Brain microvascular endothelial cell (primary cell): ENCODE measurements around the gene MAP3K12.

Experiments used
- DNase-seq: peaks from one replicate; pipeline ENCODE4 v3.0.0-alpha.2; 2020
- H3K27ac ChIP-seq: fragments of 250-450 bp; sonication (Bioruptor Pico); 2 replicates; pipeline ENCODE4 v1.5.1; 2020; ENCODE audit warnings: mild to moderate bottlenecking, moderate library complexity
- H3K27me3 ChIP-seq: fragments of 250-450 bp; sonication (Bioruptor Pico); replicated peaks from 2 replicates; pipeline ENCODE4 v1.5.1; 2020; ENCODE audit warnings: mild to moderate bottlenecking
- H3K36me3 ChIP-seq: fragments of 250-450 bp; sonication (Bioruptor Pico); replicated peaks from 2 replicates; pipeline ENCODE4 v1.5.1; 2020; ENCODE audit warnings: mild to moderate bottlenecking
- H3K4me3 ChIP-seq: 2 replicates; pipeline ENCODE4 v1.5.1; 2011; ENCODE audit warnings: low read depth, mild to moderate bottlenecking, control low read depth, low read length, moderate library complexity
- in situ Hi-C: cut with HindIII; loops from 2 replicates; pipeline ENCODE4 v1.10.0; 2017; ENCODE audit warnings: low sequenced_read_pairs, low pct_ligation_motif_present
- TF ChIP-seq, protein P1 (sequence below): IDR thresholded peaks from 2 replicates; pipeline ENCODE4 v1.5.1; 2011; ENCODE audit warnings: low read depth, mild to moderate bottlenecking, moderate library complexity, low read length, control low read depth, inconsistent platforms; ENCODE audit errors: missing control alignments

The MAP3K12 gene

DNA sequence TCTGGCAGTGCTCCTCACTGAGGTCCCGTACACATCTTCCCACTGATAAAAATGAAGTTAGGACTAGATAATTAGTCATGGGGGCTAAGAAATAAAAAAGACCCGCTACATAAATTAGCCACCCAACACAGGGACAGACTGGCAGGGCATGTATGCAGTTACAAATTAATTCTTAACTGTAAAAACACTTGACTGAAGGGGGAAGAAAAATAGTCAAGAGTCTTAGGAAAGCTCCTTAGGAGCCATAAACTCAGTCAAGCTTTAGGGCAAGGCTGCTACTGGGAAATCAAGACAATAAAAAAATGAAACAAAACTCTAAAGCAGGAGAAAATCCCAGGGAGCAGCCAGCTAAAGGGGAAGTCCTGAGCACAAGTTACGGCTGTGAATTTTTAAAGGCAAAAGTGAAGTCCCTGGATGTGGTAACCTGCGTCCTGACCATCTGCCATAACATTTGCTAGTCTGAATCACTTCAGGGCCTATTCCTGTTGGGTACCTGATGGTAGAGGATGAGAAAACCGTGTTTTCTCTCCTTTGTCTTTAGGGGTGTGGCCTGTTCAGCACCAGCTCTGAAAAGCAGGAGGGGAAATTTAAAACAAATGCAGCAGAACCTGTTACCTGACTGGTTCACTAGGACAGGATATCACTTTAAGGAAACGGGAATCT, 15.5 kb upstream of the MAP3K12 start:
- TF ChIP-seq, protein P1, sequence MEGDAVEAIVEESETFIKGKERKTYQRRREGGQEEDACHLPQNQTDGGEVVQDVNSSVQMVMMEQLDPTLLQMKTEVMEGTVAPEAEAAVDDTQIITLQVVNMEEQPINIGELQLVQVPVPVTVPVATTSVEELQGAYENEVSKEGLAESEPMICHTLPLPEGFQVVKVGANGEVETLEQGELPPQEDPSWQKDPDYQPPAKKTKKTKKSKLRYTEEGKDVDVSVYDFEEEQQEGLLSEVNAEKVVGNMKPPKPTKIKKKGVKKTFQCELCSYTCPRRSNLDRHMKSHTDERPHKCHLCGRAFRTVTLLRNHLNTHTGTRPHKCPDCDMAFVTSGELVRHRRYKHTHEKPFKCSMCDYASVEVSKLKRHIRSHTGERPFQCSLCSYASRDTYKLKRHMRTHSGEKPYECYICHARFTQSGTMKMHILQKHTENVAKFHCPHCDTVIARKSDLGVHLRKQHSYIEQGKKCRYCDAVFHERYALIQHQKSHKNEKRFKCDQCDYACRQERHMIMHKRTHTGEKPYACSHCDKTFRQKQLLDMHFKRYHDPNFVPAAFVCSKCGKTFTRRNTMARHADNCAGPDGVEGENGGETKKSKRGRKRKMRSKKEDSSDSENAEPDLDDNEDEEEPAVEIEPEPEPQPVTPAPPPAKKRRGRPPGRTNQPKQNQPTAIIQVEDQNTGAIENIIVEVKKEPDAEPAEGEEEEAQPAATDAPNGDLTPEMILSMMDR = no peak
- Histone ChIP-seq H3K4me3 (no peak overlapping the region), H3K36me3 (peaks cover 76% of the 10 kb centered on the region), H3K27me3 (no peaks in the 10 kb centered on the region), H3K27ac (no peak overlapping the region)
- in situ Hi-C loops = no loop called here
- no peak for DNase-seq

GRCh38 chr12:53513712-53514410, 14.6 kb upstream of the MAP3K12 start:
- no peak for DNase-seq
- TF ChIP-seq, protein P1 = no peak
- in situ Hi-C loops = no loop called here
- Histone ChIP-seq H3K36me3 (peaks cover 71% of the 10 kb centered on the region), H3K27me3 (no peaks in the 10 kb centered on the region), H3K27ac (no peak overlapping the region), H3K4me3 (no peak overlapping the region)

DNA sequence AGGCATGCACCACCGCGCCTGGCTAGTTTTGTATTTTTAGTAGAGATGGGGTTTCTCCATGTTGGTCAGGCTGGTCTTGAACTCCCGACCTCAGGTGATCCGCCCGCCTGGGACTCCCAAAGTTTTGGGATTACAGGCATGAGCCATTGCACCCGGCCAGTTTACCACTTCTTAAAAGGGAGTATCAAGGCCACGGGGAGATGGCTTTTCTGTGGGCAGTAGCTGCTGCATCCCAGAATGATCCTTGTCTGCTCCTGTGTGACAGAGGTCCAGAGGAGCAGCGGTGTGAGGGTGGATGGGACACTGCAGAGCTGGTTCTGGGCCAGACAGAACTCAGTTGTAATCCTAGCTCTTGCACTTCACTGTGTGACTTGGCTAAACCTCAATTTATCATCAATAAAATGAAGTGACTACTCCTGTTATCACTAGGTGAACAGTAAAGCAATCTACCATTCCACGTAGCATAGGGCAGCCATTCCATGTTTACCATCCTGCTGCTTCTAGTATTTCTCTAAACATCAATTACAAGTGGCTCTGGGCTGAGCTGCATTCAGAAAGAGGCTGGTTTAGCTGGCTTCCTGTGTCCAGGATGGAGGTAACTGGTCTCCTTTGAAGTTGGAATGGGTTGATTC, 11.0 kb upstream of the MAP3K12 start:
- no peak for DNase-seq
- in situ Hi-C loops = no loop called here
- H3K36me3 ChIP-seq = peaks cover 57% of the 10 kb centered on the region
- H3K4me3 ChIP-seq = no peak overlapping the region
- no peak overlapping the region for H3K27ac ChIP-seq
- TF ChIP-seq, protein P1 = no peak
- no peaks in the 10 kb centered on the region for H3K27me3 ChIP-seq

- H3K4me3 ChIP-seq = no peak overlapping the region
- H3K27ac ChIP-seq = no peak overlapping the region
- in situ Hi-C loops = no loop called here
- no peaks in the 10 kb centered on the region for H3K27me3 ChIP-seq
- TF ChIP-seq, protein P1 = peak; percentile 96
- DNase-seq = peak; percentile 78
- H3K36me3 ChIP-seq = peaks cover 41% of the 10 kb centered on the region
These were observed 9.4 kb upstream of the MAP3K12 start for GRCh38 chr12:53508534-53509170.

- H3K27ac ChIP-seq = no peak overlapping the region
- TF ChIP-seq, protein P1 = no peak
- in situ Hi-C loops = no loop called here
- no peak for DNase-seq
- H3K36me3 ChIP-seq = peaks cover 32% of the 10 kb centered on the region
- H3K4me3 ChIP-seq = no peak overlapping the region
- H3K27me3 ChIP-seq = no peaks in the 10 kb centered on the region
These were observed 8.3 kb upstream of the MAP3K12 start for GRCh38 chr12:53507603-53507885.
